Endothelial cell of umbilical vein (primary cell): Measurements from ENCODE around the gene DNAJC11. TPM values are rescaled to one million over a fixed set of nuclear protein-coding genes. Genes with fewer than 3 reads are reported as not detected.
A peak's percentile ranks its signal among the peaks of the same experiment; 100 is the strongest.

Source experiments
- BruUV-seq: library from RNA; stranded (reverse); fragments of 400-500 nt; replicated peaks from 2 replicates; lab custom pipeline; 2021; lab: Mats Ljungman, UMichigan
- CTCF ChIA-PET: fragments of 300-600, 350-600 bp; sonication (Branson Sonifier 250); formaldehyde crosslinking; loops from one replicate; lab custom pipeline; 2021; ENCODE audit warnings: antibody characterized with exemption, inconsistent platforms; lab: Charles Lee
- POLR2A ChIA-PET: fragments of 300-600, 350-600 bp; sonication (Branson Sonifier 250); formaldehyde crosslinking; loops from one replicate; lab custom pipeline; 2021; ENCODE audit warnings: antibody characterized with exemption, inconsistent platforms; lab: Charles Lee
- DNase-seq: peaks from one replicate; pipeline ENCODE4 v3.0.0-alpha.2; 2011; ENCODE audit warnings: low read depth, low spot score
- FAIRE-seq: peaks from 2 replicates; lab custom pipeline; 2011; peaks lifted over from hg19 to GRCh38; lab: Jason Lieb, UNC
- H2AFZ ChIP-seq: 2 replicates; pipeline ENCODE4 v1.6.0; 2012; ENCODE audit warnings: low read depth, low read length, control low read depth, inconsistent platforms
- H3K27ac ChIP-seq: 2 replicates; pipeline ENCODE4 v1.5.1; 2011; ENCODE audit warnings: low read depth, mild to moderate bottlenecking, control low read depth, low read length, moderate library complexity; ENCODE audit not compliant: insufficient read depth
- H3K27me3 ChIP-seq, 2 experiments: 2 replicates each; pipeline versions ENCODE4 v1.6.0 to v1.6.1; 2011; ENCODE audit warnings: low read length in 2 of 2, mixed read lengths in 1 of 2; ENCODE audit not compliant: control insufficient read depth in 2 of 2, insufficient read depth in 2 of 2
- H3K36me3 ChIP-seq, 2 experiments: 2 replicates in 1 of 2; 3 replicates in 1 of 2; pipeline ENCODE4 v1.5.1; 2011; ENCODE audit warnings: low read length in 2 of 2, mild to moderate bottlenecking in 1 of 2, moderate library complexity in 1 of 2; ENCODE audit not compliant: control insufficient read depth in 2 of 2, insufficient read depth in 2 of 2; ENCODE audit errors: extremely low read depth in 1 of 2
- H3K4me1 ChIP-seq: 3 replicates; pipeline ENCODE4 v1.5.1; 2011; ENCODE audit warnings: mild to moderate bottlenecking, low read length; ENCODE audit not compliant: control insufficient read depth, insufficient read depth; ENCODE audit errors: extremely low read depth
- H3K4me2 ChIP-seq: 2 replicates; pipeline ENCODE4 v1.6.1; 2011; ENCODE audit warnings: low read length, control low read depth, mixed read lengths; ENCODE audit not compliant: insufficient read depth
- H3K4me3 ChIP-seq, 3 experiments: fragments of 200-600 bp in 1 of 3; sonication (generic), shearing (Covaris generic) in 1 of 3; replicated peaks in 1 of 3; 2 replicates each; pipeline ENCODE4 v1.5.1; 2011 to 2016; ENCODE audit warnings: control low read depth in 3 of 3, low read length in 3 of 3, mild to moderate bottlenecking in 2 of 3, inconsistent platforms in 1 of 3, low read depth in 1 of 3, moderate library complexity in 1 of 3; ENCODE audit not compliant: insufficient read depth in 1 of 3
- H3K79me2 ChIP-seq: 2 replicates; pipeline ENCODE4 v1.6.0; 2012; ENCODE audit warnings: low read length, inconsistent platforms; ENCODE audit not compliant: control insufficient read depth, insufficient read depth
- H3K9ac ChIP-seq: replicated peaks from 2 replicates; pipeline ENCODE3; 2011; ENCODE audit warnings: low read length, control low read depth; ENCODE audit not compliant: insufficient read depth; ENCODE audit errors: extremely low read depth
- H3K9me1 ChIP-seq: replicated peaks from 3 replicates; pipeline ENCODE4 v1.6.0; 2011; ENCODE audit warnings: mild to moderate bottlenecking, low read length; ENCODE audit not compliant: control insufficient read depth, insufficient read depth; ENCODE audit errors: extremely low read depth
- H3K9me3 ChIP-seq: replicated peaks from 2 replicates; pipeline ENCODE4 v1.5.1; 2012; ENCODE audit warnings: low read length, inconsistent platforms; ENCODE audit not compliant: control insufficient read depth, insufficient read depth
- H4K20me1 ChIP-seq: replicated peaks from 2 replicates; pipeline ENCODE3; 2011; ENCODE audit warnings: mild to moderate bottlenecking, low read length; ENCODE audit not compliant: control insufficient read depth, insufficient read depth; ENCODE audit errors: extremely low read depth
- EZH2 ChIP-seq: IDR thresholded peaks from 2 replicates; pipeline ENCODE4 v1.6.1; 2012; ENCODE audit warnings: borderline replicate concordance, low read depth, mild to moderate bottlenecking, moderate library complexity, low read length, inconsistent platforms; ENCODE audit not compliant: severe bottlenecking
- FOS ChIP-seq: IDR thresholded peaks from 2 replicates; pipeline ENCODE4 v1.6.1; 2011; ENCODE audit warnings: mild to moderate bottlenecking, low read length, moderate library complexity, borderline replicate concordance; ENCODE audit not compliant: insufficient read depth
- GATA2 ChIP-seq: IDR thresholded peaks from 2 replicates; pipeline ENCODE4 v1.7.0; 2011; ENCODE audit warnings: low read depth, mild to moderate bottlenecking, moderate library complexity, mixed read lengths, low read length; ENCODE audit not compliant: insufficient read length, insufficient read depth
- JUN ChIP-seq: IDR thresholded peaks from 2 replicates; pipeline ENCODE4 v1.6.1; 2011; ENCODE audit warnings: borderline replicate concordance, low read depth; ENCODE audit not compliant: insufficient read length, insufficient read depth
- MYC ChIP-seq: IDR thresholded peaks from one replicate; pipeline ENCODE4 v1.6.1; 2011; ENCODE audit warnings: mild to moderate bottlenecking, low read depth, low read length
- POLR2A ChIP-seq: IDR thresholded peaks from 2 replicates; pipeline ENCODE4 v1.6.1; 2012; ENCODE audit warnings: low read depth, mild to moderate bottlenecking, control low read depth, low read length
- POLR2AphosphoS5 ChIP-seq: IDR thresholded peaks from 2 replicates; pipeline ENCODE4 v1.6.1; 2012; ENCODE audit warnings: low read depth, mild to moderate bottlenecking, control low read depth, low read length, moderate library complexity; ENCODE audit not compliant: insufficient read depth
- dilution Hi-C: fragments of 300-500 bp; cut with MboI; formaldehyde crosslinking; loops from one replicate; pipeline ENCODE4 v1.15.0; 2019; ENCODE audit warnings: low sequenced_read_pairs; ENCODE audit not compliant: extremely low pct_ligation_motif_present
- intact Hi-C: fragments of 100-400 bp; cut with micrococcal nuclease; formaldehyde crosslinking; loops from one replicate; pipeline ENCODE4 v1.10.0; 2022
- polyA plus RNA-seq, 4 experiments: library from polyadenylated mRNA; depleted of rRNA in 3 of 4; stranded (reverse) in 3 of 4; unstranded in 1 of 4; fragments of >200 nt; gene quantifications; 2 replicates each; pipeline versions ENCODE4 v1.2.1 to v1.2.3, GENCODE V29; 2011 to 2012; ENCODE audit warnings: missing spikeins in 1 of 4
- total RNA-seq: library from RNA; stranded (reverse); gene quantifications from 2 replicates; pipeline ENCODE4 v1.2.3, GENCODE V29; 2021
- TF ChIP-seq, protein P1 (sequence below): IDR thresholded peaks from 2 replicates; pipeline ENCODE4 v1.6.1; 2011; ENCODE audit not compliant: insufficient read depth, insufficient read length
- TF ChIP-seq, protein P2 (sequence below), 2 donors: IDR thresholded peaks; 1 replicate in 1 of 2; 2 replicates in 1 of 2; pipeline ENCODE4 v1.5.1; 2011; ENCODE audit warnings: low read length in 2 of 2, mild to moderate bottlenecking in 2 of 2, moderate library complexity in 2 of 2, control low read depth in 1 of 2, inconsistent platforms in 1 of 2, low read depth in 1 of 2; ENCODE audit not compliant: insufficient read depth in 1 of 2; ENCODE audit errors: extremely low read depth in 1 of 2

Gene DNAJC11
- total and polyA plus RNA-seq, 2 donors (not counting 3 experiments of a cell fraction or from before 2014, with no cell fraction given): 31.1 to 64.3 TPM

DNA sequence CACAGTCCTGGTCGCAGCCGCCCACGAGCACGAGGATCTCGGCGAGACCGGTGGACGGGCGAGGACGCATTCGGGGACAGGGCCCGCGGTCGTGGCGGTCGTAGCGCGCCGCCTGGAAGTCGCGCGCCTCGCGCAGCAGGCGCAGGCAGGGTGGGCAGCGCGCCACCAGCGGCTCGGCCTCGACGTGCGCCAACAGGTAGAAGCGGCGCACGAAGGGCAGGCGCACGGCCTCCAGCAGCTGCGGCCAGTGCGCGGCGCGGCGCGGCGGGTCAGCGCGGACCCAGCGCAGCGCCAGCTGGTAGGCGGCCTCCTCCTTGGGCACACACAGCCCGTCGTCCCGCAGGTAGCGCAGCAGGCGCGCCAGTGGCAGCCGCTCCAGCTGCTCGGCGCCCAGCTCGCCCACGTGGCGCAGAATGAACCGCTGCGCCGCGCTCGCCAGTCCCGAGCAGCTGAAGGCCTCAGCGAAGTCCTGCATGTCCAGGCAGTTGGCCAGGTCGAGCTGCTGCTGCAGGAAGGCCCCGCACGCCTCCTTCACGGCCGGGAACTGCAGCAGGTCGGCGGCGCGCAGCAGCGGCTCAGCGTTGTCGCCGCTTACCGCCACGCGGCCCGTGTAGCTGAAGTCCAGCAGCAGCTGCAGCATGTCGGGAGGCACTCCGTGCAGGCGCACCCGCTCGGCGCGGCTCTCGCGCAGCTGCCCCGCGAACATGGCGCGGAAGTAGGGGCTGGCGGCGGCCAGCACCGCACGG lies 99.5 kb downstream of the DNAJC11 start:
- Histone ChIP-seq H3K79me2 (peaks cover 46% of the 10 kb centered on the region), H4K20me1 (no peaks in the 10 kb centered on the region), H3K9me1 (no peaks in the 10 kb centered on the region), H3K9ac (peak overlapping the region; percentile 73), H3K27me3 (no peaks in the 10 kb centered on the region), H3K9me3 (no peaks in the 10 kb centered on the region), H3K27ac (peak overlapping the region; percentile 78), H2AFZ (peak overlapping the region; percentile 43), H3K4me3 (peak overlapping the region; percentile 39 to 84 (median 74)), H3K36me3 (peaks cover 2 to 13% of the 10 kb centered on the region in 2 experiments), H3K4me1 (peaks cover 23% of the 10 kb centered on the region), H3K4me2 (peak overlapping the region; percentile 87)
- intact Hi-C loops (loop anchor here (1.0 to 5.0 kb wide), 7 partner anchors 22 to 185 kb away; partner anchors contain the start of genes CAMTA1, DNAJC11, NOL9 and PLEKHG5), dilution Hi-C loops (no loop called here)
- ChIA-PET CTCF (interaction anchor here (2.9 kb wide), 2 partner anchors 44 to 48 kb away, joined by 10 to 12 read pairs; partner anchors contain the start of genes NOL9 and TAS1R1), POLR2A (interaction anchor here (1.0 to 1.6 kb wide), 7 partner anchors 12 to 65 kb away, joined by 3 to 6 read pairs (median 4); partner anchors contain the start of genes PHF13 and ZBTB48)
- no peak for DNase-seq
- no TSS peak for BruUV-seq
- TF ChIP-seq, protein P1, sequence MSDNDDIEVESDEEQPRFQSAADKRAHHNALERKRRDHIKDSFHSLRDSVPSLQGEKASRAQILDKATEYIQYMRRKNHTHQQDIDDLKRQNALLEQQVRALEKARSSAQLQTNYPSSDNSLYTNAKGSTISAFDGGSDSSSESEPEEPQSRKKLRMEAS: peak; percentile 59
- TF ChIP-seq POLR2A (no peak), GATA2 (no peak), MYC (no peak), JUN (no peak), POLR2AphosphoS5 (peak; percentile 7), FOS (no peak), EZH2 (no peak)
- TF ChIP-seq, protein P2, sequence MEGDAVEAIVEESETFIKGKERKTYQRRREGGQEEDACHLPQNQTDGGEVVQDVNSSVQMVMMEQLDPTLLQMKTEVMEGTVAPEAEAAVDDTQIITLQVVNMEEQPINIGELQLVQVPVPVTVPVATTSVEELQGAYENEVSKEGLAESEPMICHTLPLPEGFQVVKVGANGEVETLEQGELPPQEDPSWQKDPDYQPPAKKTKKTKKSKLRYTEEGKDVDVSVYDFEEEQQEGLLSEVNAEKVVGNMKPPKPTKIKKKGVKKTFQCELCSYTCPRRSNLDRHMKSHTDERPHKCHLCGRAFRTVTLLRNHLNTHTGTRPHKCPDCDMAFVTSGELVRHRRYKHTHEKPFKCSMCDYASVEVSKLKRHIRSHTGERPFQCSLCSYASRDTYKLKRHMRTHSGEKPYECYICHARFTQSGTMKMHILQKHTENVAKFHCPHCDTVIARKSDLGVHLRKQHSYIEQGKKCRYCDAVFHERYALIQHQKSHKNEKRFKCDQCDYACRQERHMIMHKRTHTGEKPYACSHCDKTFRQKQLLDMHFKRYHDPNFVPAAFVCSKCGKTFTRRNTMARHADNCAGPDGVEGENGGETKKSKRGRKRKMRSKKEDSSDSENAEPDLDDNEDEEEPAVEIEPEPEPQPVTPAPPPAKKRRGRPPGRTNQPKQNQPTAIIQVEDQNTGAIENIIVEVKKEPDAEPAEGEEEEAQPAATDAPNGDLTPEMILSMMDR (IDR thresholded peaks at IDR 0.05; ENCODE audit: extremely low read depth in 1 of 2, insufficient read depth in 1 of 2, low read depth in 1 of 2, low read length in 2 of 2): no peak
- FAIRE-seq: no peak
